HUDEP-2 (cell line): Measurements from ENCODE around the gene NT5C.
"Not testable (repeated sequence)": the region's sequence is repeated elsewhere in the genome, so short reads cannot be mapped to it uniquely, and the experiment has no call there.

Experiments used
- DNase-seq, 76 experiments: peaks; one replicate each; lab custom pipeline; 2025; ENCODE audit not compliant: unreplicated experiment in 76 of 76; lab: John Stamatoyannopoulos, UW

The NT5C gene

DNA sequence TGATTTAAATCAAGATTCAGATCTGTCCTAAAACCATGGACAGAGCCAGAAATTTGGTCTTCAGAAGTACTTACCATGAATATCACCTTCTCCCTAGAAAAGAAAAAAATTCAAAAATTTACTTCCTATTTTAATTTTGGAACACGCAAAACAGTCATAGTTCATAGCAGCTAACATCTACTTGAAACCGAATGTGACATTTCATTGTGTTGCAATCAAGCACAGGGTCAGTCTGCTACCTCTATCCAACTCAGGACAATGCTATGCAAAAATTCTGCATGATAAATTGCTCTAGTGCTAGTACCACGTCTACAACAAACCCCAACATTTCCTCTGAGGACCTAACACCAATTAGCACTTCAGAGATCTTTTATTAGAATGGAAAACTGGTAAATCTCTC lies 15.1 kb upstream of the NT5C start:
- no peak for DNase-seq

GRCh38 chr17:75144816-75145512 lies 13.4 kb upstream of the NT5C start:
- DNase-seq = no peak

DNA sequence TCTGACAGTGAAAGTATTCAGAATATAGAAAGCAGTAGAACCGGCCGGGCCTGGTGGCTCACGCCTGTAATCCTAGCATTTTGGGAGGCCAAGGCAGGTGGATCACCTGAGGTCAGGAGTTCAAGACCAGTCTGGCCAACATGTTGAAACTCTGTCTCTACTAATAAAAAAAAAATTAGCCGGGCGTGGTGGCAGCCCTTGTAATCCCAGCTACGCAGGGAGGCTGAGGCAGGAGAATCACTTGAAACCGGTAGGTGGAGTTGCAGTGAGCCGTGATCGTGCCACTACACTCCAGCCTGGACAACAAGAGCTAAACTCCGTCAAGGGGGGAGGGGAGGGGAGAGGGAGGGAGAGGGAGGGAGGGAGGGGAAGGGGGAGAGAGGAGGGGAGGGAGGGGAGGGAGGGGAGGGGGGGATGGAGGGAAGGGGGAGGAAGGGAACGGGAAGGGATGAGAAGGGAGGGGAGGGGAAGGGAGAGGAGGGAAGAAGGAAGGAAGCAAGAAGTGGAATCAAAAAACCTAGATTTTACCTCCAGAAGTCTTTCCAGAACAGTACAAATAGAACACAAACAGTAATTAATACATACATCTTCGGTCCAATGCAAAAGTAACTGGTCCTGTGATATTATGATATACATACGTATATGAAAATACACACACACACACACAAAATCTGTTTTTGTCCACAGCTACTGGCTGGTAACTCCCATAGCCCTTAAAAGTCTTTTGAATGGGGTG lies 10.9 kb upstream of the NT5C start:
- no peak for DNase-seq

DNA sequence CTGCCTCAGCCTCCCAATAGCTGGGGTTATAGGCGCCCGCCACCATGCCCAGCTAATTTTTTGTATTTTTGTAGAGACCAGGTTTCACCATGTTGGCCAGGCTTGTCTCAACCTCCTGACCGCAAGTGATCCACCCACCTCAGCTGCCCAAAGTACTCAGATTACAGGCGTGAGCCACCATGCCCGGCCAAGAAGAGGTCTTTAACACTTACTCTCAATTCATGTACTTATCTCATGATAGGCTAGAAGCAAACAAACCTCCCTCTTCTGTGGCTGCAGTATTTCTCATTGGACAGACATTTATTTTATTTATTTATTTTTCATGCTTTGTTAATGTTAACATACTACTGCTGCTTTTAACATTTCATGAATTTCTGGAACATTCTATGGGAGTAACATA lies 7.0 kb upstream of the NT5C start:
- DNase-seq = no peak

GRCh38 chr17:75137762-75138161 lies 6.2 kb upstream of the NT5C start:
- DNase-seq = not testable (repeated sequence)

DNA sequence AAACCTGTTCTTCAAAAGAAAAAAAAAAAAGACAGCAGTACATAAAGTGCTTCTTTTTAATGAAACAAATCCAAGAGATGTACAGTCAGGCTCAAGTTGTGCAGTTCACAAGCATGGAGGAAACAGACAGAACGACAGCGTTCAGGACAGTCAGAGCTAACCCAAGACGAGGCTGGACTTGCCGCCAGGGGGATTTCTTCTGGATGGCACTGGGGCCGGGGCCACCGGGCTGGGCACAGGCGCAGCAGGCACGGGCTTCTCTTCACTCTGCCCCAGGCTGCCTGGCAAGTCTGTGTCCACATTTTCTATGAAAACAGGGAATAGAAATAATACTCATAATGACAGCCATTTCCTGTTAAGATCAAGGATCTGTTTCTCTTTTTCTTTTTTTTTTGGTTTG lies 4.4 kb upstream of the NT5C start:
- no peak for DNase-seq

DNA sequence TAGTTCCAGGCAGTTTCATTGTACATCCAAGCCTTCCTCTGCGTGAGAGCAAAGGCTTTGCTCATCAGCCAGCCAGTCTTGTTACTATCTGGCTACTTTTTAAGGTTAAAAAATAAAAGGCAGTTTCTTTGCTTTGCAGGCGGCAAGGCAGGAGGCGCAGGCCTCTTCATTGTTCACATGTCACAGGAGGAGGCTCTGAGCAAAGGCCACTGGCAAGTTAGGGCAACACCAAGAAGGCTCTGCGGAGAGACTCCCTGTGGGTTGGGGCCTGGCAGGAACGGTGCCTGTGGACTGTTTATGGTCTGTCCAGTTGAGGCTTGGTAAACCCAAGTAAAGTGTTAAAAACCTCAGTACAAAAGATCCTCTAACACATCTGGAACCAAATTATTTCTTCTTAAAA lies 3.9 kb upstream of the NT5C start:
- DNase-seq = no peak

DNA sequence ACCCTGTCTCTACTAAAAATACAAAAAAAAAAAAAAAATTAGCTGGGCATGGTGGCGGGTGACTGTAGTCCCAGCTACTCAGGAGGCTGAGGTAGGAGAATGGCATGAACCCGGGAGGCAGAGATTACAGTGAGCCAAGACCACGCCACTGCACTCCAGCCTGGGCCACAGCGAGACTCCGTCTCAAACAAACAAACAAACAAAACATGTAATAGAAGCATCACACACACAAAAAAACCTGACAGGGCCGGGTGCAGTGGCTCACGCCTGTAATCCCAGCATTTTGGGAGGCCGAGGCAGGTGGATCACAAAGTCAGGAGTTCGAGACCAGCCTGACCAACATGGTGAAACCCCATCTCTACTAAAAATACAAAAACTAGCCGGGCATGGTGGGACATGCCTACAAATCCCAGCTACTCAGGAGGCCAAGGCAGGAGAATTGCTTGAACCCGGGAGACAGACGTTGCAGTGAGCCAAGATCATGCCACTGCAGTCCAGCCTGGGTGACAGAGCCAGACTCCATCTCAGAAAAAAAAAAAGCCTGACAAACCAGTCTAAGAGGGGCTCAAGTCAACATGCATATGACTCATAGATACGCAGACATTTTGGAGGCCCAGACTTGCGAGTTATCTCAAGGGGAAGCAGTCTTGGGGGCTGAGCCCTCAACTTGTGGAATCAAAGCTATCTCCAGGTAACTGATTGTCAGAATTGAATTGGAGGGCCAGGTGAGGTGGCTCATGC lies 2.2 kb upstream of the NT5C start:
- DNase-seq = not testable (repeated sequence)

DNA sequence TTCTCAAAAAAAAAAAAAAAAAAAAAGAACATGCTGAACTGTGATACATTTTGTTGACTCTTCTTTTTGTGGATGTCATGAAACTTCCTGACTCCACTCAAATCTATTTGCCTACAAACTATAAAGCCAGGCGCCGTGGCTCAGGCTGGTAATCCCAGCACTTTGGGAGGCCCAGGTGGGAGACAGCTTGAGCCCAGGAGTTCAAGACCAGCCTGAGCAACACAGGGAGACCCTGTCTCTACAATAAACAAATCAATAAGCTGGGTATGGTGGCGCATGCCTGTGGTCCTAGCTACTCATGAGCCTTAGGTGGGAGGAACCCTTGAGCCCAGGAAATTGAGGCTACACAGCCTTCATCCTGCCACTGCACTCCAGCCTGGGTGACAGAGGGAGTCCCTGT lies 1.5 kb upstream of the NT5C start:
- DNase-seq = no peak

GRCh38 chr17:75132018-75133000 lies 767 bp upstream of the NT5C start:
- DNase-seq = not testable (repeated sequence)

- peak in 45 of 76 experiments; percentile 8 to 65 (median 38) for DNase-seq
These were observed 787 bp downstream of the NT5C start for GRCh38 chr17:75130632-75131277.

DNA sequence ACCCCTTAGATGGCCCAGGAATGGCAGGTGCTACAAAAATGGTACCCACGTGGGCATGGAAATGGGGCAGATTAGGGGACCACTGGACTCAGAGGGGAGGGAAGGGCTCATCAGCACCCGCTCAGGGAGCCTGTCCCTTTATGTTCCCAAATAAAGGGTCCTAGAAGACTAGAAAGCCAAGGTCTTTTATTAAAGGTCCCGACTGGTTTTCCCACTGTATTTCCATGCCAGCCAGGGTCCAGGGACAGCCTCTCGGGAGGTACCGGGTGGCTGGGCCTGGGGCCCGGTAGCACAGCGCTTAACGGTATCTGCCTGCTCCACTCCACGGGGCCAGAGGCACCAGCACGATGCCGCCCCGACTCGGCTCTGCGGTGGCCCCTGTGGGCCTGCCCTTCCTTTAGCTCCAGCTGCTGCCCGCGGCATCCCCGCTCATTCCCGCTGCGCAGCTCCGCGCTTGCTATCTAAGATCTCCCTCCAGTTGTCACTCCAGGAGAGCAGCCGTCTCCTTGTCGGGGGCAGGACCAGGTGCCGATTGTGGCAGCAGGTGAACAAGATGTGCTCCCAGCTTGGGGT lies 1.4 kb downstream of the NT5C start:
- DNase-seq = no peak

GRCh38 chr17:75129576-75129975 lies 2.0 kb downstream of the NT5C start:
- DNase-seq = no peak

GRCh38 chr17:75128694-75129505 lies 2.6 kb downstream of the NT5C start:
- no peak for DNase-seq

GRCh38 chr17:75127936-75128335 lies 3.6 kb downstream of the NT5C start:
- not testable (repeated sequence) for DNase-seq

- DNase-seq = no peak
These were observed 4.6 kb downstream of the NT5C start for GRCh38 chr17:75126954-75127353.

DNA sequence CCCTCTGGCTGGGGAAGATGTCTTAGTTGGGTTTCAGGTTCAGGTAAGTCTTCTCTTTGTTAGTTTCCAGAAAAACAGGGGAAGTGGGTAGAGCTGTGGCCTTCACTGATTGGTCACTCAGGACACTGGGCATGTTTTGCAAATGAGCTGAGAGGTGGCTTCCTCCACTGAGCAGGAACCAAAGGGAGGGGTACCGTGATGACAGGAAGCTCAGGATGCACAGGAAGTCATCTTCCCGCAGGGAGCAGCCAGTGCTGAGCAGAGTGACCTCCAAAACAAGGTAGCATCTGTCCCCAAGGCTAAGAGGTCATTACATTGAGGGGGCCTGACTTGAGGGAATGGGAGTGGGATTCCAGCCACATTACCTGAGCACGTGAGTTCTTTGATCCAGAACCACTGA lies 5.6 kb downstream of the NT5C start:
- DNase-seq = no peak

DNA sequence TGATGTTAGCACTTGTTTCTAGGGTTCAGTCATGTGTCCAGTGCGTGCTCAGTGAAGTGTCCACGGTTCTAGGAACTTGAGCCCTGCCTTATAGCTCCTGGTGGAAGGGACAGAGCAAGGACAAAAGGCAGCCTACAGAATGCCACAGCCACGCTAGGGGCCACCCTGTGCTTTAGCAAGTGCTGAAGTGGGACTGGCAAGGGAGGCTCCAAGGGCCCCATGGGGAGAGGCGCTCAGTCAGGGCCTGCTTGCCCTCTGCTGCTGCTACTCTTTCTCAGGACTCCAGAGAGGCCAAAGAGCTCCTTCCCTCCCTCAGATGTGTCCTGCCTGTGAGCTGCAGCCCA lies 6.8 kb downstream of the NT5C start:
- DNase-seq = peak in 31 of 76 experiments; percentile 18 to 82 (median 43)
